ENCODE measurements around the gene KDM4D. TPM values are rescaled to one million over a fixed set of nuclear protein-coding genes. Genes with fewer than 3 reads are reported as not detected.
A peak's percentile ranks its signal among the peaks of the same experiment; 100 is the strongest.

Gene KDM4D
- total and polyA plus RNA-seq, 9 of the 15 experiments (the other 6 are each of a cell fraction or from before 2014, with no cell fraction given), result 0.34 to 1.1 (median 0.50) TPM

DNA sequence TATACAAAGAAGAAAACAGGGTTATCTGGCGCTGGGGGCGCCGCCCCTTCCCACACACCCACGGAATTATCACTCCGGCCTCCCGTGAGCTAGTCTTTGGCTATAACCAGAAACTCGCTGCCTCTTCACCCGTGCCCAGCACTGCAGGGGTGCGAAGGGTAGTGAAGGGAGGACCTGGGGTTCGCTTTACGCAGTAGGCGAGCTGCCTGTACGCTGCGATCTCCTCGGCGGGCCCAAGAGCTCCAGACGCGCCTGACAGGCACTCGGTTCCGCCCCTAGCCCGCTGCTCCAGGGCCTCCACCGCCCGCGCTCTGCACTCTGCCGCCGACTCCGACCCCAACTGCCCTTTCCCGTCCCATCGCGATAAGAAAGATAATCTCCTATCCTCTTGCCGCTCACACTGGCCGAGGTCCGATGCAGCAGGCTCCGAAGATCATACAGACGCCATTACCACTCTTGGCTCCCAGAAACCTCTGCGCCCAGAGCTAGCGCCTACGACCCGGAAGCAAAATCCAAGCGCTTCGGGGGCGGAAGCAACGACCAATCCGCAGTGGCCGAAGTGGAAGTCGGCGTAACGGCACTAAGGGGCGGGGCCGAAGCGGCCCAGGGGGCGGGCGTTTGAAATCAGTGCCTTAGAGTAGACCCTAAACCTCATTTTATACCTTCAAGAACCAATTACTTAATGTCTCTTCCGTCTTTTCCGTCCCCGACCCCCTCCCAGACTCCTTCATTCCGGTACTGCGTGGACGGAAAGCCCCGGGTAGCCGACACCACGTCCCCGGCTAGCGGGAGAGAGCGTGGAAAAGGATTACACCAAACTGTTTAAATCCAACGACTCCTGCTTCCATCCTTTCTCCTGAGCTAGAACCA, at the start of gene KDM4D, which contains the start of gene CWC15 (continued):
- TF ChIP-seq CBX2 (IDR thresholded peaks at IDR 0.05; ENCODE audit: insufficient read depth, low read length, poor library complexity, severe bottlenecking) (no peak), ATF7 (IDR thresholded peaks at IDR 0.05) (peak; percentile 69), TAF15 (IDR thresholded peaks at IDR 0.05; ENCODE audit: low read depth, low read length) (no peak), ERF (CRISPR knock-in tag; IDR thresholded peaks at IDR 0.05) (no peak), PRMT5 (CRISPR knock-in tag; IDR thresholded peaks at IDR 0.05) (no peak), ZFP1 (CRISPR knock-in tag; IDR thresholded peaks at IDR 0.05) (no peak), MECOM (CRISPR knock-in tag; IDR thresholded peaks at IDR 0.05) (no peak), POLR2G (IDR thresholded peaks at IDR 0.05; ENCODE audit: low read depth, low read length) (peak; percentile 88), ZNF561 (CRISPR knock-in tag; conservative IDR thresholded peaks at IDR 0.05) (no peak), BCOR (IDR thresholded peaks at IDR 0.05) (no peak), ADNP (tag; IDR thresholded peaks at IDR 0.05) (no peak), SMARCB1 (IDR thresholded peaks at IDR 0.05; ENCODE audit: insufficient read length, low read depth) (no peak), STAG1 (CRISPR knock-in tag; IDR thresholded peaks at IDR 0.05; ENCODE audit: borderline replicate concordance) (no peak), ZNF431 (CRISPR knock-in tag; IDR thresholded peaks at IDR 0.05) (no peak), SRF (CRISPR knock-in tag; IDR thresholded peaks at IDR 0.05) (no peak)
- TF ChIP-seq, protein P1, sequence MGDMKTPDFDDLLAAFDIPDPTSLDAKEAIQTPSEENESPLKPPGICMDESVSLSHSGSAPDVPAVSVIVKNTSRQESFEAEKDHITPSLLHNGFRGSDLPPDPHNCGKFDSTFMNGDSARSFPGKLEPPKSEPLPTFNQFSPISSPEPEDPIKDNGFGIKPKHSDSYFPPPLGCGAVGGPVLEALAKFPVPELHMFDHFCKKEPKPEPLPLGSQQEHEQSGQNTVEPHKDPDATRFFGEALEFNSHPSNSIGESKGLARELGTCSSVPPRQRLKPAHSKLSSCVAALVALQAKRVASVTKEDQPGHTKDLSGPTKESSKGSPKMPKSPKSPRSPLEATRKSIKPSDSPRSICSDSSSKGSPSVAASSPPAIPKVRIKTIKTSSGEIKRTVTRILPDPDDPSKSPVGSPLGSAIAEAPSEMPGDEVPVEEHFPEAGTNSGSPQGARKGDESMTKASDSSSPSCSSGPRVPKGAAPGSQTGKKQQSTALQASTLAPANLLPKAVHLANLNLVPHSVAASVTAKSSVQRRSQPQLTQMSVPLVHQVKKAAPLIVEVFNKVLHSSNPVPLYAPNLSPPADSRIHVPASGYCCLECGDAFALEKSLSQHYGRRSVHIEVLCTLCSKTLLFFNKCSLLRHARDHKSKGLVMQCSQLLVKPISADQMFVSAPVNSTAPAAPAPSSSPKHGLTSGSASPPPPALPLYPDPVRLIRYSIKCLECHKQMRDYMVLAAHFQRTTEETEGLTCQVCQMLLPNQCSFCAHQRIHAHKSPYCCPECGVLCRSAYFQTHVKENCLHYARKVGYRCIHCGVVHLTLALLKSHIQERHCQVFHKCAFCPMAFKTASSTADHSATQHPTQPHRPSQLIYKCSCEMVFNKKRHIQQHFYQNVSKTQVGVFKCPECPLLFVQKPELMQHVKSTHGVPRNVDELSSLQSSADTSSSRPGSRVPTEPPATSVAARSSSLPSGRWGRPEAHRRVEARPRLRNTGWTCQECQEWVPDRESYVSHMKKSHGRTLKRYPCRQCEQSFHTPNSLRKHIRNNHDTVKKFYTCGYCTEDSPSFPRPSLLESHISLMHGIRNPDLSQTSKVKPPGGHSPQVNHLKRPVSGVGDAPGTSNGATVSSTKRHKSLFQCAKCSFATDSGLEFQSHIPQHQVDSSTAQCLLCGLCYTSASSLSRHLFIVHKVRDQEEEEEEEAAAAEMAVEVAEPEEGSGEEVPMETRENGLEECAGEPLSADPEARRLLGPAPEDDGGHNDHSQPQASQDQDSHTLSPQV (IDR thresholded peaks at IDR 0.05), result no peak
- TF ChIP-seq, protein P2, sequence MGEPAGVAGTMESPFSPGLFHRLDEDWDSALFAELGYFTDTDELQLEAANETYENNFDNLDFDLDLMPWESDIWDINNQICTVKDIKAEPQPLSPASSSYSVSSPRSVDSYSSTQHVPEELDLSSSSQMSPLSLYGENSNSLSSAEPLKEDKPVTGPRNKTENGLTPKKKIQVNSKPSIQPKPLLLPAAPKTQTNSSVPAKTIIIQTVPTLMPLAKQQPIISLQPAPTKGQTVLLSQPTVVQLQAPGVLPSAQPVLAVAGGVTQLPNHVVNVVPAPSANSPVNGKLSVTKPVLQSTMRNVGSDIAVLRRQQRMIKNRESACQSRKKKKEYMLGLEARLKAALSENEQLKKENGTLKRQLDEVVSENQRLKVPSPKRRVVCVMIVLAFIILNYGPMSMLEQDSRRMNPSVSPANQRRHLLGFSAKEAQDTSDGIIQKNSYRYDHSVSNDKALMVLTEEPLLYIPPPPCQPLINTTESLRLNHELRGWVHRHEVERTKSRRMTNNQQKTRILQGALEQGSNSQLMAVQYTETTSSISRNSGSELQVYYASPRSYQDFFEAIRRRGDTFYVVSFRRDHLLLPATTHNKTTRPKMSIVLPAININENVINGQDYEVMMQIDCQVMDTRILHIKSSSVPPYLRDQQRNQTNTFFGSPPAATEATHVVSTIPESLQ (CRISPR knock-in tag; IDR thresholded peaks at IDR 0.05), result no peak
- TF ChIP-seq, protein P3, sequence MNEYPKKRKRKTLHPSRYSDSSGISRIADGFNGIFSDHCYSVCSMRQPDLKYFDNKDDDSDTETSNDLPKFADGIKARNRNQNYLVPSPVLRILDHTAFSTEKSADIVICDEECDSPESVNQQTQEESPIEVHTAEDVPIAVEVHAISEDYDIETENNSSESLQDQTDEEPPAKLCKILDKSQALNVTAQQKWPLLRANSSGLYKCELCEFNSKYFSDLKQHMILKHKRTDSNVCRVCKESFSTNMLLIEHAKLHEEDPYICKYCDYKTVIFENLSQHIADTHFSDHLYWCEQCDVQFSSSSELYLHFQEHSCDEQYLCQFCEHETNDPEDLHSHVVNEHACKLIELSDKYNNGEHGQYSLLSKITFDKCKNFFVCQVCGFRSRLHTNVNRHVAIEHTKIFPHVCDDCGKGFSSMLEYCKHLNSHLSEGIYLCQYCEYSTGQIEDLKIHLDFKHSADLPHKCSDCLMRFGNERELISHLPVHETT (CRISPR knock-in tag; conservative IDR thresholded peaks at IDR 0.05 in 1 of 2, IDR thresholded peaks at IDR 0.05 in 1 of 2), result 0 out of 4 replicates have a peak, but pooled peaks of 1 of the 2 experiments have one; percentile 27
- TF ChIP-seq, protein P4, sequence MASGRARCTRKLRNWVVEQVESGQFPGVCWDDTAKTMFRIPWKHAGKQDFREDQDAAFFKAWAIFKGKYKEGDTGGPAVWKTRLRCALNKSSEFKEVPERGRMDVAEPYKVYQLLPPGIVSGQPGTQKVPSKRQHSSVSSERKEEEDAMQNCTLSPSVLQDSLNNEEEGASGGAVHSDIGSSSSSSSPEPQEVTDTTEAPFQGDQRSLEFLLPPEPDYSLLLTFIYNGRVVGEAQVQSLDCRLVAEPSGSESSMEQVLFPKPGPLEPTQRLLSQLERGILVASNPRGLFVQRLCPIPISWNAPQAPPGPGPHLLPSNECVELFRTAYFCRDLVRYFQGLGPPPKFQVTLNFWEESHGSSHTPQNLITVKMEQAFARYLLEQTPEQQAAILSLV (tag; IDR thresholded peaks at IDR 0.05), result no peak

Measured in K562 (cell line).